Lung (tissue), 12 donors: Measurements from ENCODE around the gene STK24. TPM values are rescaled to one million over a fixed set of nuclear protein-coding genes. Genes with fewer than 3 reads are reported as not detected.
"Not testable (repeated sequence)": the region's sequence is repeated elsewhere in the genome, so short reads cannot be mapped to it uniquely, and the experiment has no call there.

Experiments
- ATAC-seq: fragments of 200-7000 bp; cut with Tn5 transposase; one replicate; pipeline ENCODE4 v1.9.1; 2020; ENCODE audit warnings: moderate number of reproducible peaks; ENCODE audit not compliant: insufficient read depth, low FRiP score
- DNase-seq, 3 donors: peaks; one replicate each; pipeline ENCODE4 v3.0.0-alpha.2; 2013 to 2017
- H3K27ac ChIP-seq, 2 donors: one replicate each; pipeline ENCODE4 v1.5.1; 2013; ENCODE audit warnings: mild to moderate bottlenecking in 2 of 2, moderate library complexity in 2 of 2, control low read depth in 1 of 2, inconsistent platforms in 1 of 2, low read depth in 1 of 2, low read length in 1 of 2
- H3K27me3 ChIP-seq, 3 donors: one replicate each; pipeline ENCODE4 v1.5.1; 2013; ENCODE audit warnings: low read length in 2 of 3; ENCODE audit not compliant: control insufficient read depth in 3 of 3, insufficient read depth in 3 of 3
- H3K36me3 ChIP-seq, 4 donors: one replicate each; pipeline ENCODE4 v1.5.1; 2013; ENCODE audit warnings: low read length in 4 of 4, mild to moderate bottlenecking in 1 of 4, moderate library complexity in 1 of 4; ENCODE audit not compliant: control insufficient read depth in 4 of 4, insufficient read depth in 4 of 4
- H3K4me1 ChIP-seq, 5 donors: one replicate each; pipeline ENCODE4 v1.5.1; 2013; ENCODE audit warnings: low read length in 5 of 5, mild to moderate bottlenecking in 2 of 5, moderate library complexity in 1 of 5; ENCODE audit not compliant: control insufficient read depth in 5 of 5, insufficient read depth in 5 of 5
- H3K4me3 ChIP-seq: one replicate; pipeline ENCODE4 v1.5.1; 2013; ENCODE audit warnings: mild to moderate bottlenecking, control low read depth, moderate library complexity
- H3K9ac ChIP-seq, 2 donors: one replicate each; pipeline ENCODE4 v1.5.1; 2013; ENCODE audit warnings: low read length in 2 of 2, control low read depth in 1 of 2; ENCODE audit not compliant: insufficient read depth in 1 of 2
- H3K9me3 ChIP-seq, 4 donors: one replicate each; pipeline ENCODE4 v1.5.1; 2013; ENCODE audit warnings: low read length in 3 of 4, mild to moderate bottlenecking in 1 of 4, moderate library complexity in 1 of 4; ENCODE audit not compliant: control insufficient read depth in 4 of 4, insufficient read depth in 3 of 4
- WGBS, 2 donors: extraction: QIAGEN DNeasy Blood & Tissue Kit; methylation state at CpG; one replicate each; pipeline ENCODE4 v1.1.7; 2013; 5-methylcytosine and 5-hydroxymethylcytosine counted together
- polyA plus RNA-seq, 2 donors: library from polyadenylated mRNA; stranded (reverse); fragments of 200-250 nt; gene quantifications; one replicate each; pipeline ENCODE4 v1.2.1, GENCODE V29; 2013
- total RNA-seq, 2 donors: library from RNA; depleted of rRNA in 1 of 2; stranded (reverse); fragments of >200 nt in 1 of 2; gene quantifications; one replicate each; pipeline ENCODE4 v1.2.1, GENCODE V29; 2014 to 2021
- TF ChIP-seq, protein P1 (sequence below): IDR thresholded peaks from 2 replicates; pipeline ENCODE4 v1.5.1; 2012; ENCODE audit warnings: mild to moderate bottlenecking; ENCODE audit errors: control extremely low read depth, extremely low read depth
- donor health status: control.
- donor health status: control.
- donor health status: Bipolar disorder and iron deficiency.
- donor health status: healthy.
- donor health status: DM: yes; HTN: yes; CAD: no.

STK24 gene
- total and polyA plus RNA-seq, 4 donors: 38.0 to 102 (median 64.5) TPM

- Histone ChIP-seq H3K9ac (no peak overlapping the region), H3K4me3 (no peak overlapping the region), H3K36me3 (no peaks in the 10 kb centered on the region), H3K27ac (no peak overlapping the region), H3K27me3 (no peaks in the 10 kb centered on the region), H3K4me1 (no peaks in the 10 kb centered on the region), H3K9me3 (no peaks in the 10 kb centered on the region)
- ATAC-seq: no peak
- TF ChIP-seq, protein P1, sequence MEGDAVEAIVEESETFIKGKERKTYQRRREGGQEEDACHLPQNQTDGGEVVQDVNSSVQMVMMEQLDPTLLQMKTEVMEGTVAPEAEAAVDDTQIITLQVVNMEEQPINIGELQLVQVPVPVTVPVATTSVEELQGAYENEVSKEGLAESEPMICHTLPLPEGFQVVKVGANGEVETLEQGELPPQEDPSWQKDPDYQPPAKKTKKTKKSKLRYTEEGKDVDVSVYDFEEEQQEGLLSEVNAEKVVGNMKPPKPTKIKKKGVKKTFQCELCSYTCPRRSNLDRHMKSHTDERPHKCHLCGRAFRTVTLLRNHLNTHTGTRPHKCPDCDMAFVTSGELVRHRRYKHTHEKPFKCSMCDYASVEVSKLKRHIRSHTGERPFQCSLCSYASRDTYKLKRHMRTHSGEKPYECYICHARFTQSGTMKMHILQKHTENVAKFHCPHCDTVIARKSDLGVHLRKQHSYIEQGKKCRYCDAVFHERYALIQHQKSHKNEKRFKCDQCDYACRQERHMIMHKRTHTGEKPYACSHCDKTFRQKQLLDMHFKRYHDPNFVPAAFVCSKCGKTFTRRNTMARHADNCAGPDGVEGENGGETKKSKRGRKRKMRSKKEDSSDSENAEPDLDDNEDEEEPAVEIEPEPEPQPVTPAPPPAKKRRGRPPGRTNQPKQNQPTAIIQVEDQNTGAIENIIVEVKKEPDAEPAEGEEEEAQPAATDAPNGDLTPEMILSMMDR: no peak
- no peak for DNase-seq
- WGBS, 2 donors: 48 to 58% methylated on average over 4 of the region's 4 CpGs
Measured at GRCh38 chr13:98598043-98598442, 21.1 kb upstream of the STK24 start.

GRCh38 chr13:98595134-98595533, 18.2 kb upstream of the STK24 start:
- H3K9me3 ChIP-seq: no peaks in the 10 kb centered on the region
- no peaks in the 10 kb centered on the region for H3K4me1 ChIP-seq
- H3K27me3 ChIP-seq: no peaks in the 10 kb centered on the region
- H3K4me3 ChIP-seq: no peak overlapping the region
- DNase-seq (no peak), ATAC-seq (no peak)
- H3K9ac ChIP-seq: no peak overlapping the region
- no peak overlapping the region for H3K27ac ChIP-seq
- H3K36me3 ChIP-seq: no peaks in the 10 kb centered on the region
- WGBS, 2 donors: 57 to 69% methylated on average over 3 of the region's 3 CpGs
- TF ChIP-seq, protein P1: no peak

DNA sequence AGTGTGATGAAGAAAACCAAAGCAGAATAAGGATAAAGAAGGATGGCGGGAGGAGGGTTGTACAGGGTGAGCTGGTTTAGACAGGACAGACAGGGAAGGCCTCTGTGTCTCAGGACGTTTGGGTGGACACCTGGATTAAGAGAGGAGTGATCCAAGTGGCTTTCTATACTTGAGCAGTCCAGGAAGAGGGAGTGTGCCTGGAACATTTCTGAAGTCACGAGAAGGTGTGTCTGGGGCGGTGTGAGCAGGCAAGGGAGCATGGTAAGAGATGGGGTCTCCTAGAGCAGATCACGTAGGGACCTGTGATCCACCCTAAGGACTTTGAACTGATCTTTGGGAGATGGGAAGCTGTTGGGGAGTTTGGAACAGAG, 15.4 kb upstream of the STK24 start:
- no peak for DNase-seq
- no peaks in the 10 kb centered on the region for H3K4me1 ChIP-seq
- no peak overlapping the region for H3K9ac ChIP-seq
- TF ChIP-seq, protein P1: no peak
- H3K4me3 ChIP-seq: no peak overlapping the region
- ATAC-seq: no peak
- H3K9me3 ChIP-seq: no peaks in the 10 kb centered on the region
- 85 to 89% methylated on average over 5 of the region's 5 CpGs for WGBS, 2 donors
- no peaks in the 10 kb centered on the region for H3K36me3 ChIP-seq
- H3K27me3 ChIP-seq: no peaks in the 10 kb centered on the region
- no peak overlapping the region for H3K27ac ChIP-seq

DNA sequence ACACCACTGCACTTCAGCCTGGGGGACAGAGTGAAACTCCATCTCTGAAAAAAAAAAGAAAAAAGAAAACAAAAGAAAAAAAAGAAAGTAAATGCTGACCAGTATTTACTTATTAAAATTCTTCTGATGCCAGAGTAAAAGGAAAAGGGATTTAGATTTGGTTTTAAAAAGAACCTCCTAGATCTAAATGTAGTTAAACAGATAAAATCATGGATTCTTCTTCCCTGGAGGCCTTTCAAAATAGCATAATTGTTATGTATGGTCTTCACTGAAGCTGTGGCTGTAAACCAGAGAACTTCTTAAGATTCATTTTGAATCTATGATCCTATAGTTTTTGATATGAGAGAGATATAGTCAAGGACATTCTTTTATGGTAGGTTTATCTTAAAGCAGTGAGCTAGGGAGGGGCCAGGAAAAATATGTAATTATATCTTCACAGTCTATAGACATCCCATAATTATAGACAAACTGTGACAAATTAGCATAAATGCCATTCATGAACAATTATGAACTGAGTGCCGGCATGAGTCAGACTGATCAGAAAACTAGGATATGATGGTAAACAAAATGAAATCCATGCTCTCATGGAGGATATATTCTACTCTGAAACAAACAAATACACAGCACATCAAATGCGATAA, 14.9 kb upstream of the STK24 start:
- Histone ChIP-seq H3K36me3 (no peaks in the 10 kb centered on the region), H3K27ac (no peak overlapping the region), H3K9ac (no peak overlapping the region), H3K27me3 (no peaks in the 10 kb centered on the region), H3K4me3 (no peak overlapping the region), H3K4me1 (peaks cover 0 to 3% (median 0%) of the 10 kb centered on the region in 5 donors), H3K9me3 (no peaks in the 10 kb centered on the region)
- TF ChIP-seq, protein P1: no peak
- DNase-seq (no peak), ATAC-seq (no peak)
- 93 to 94% methylated on average over 2 of the region's 2 CpGs for WGBS, 2 donors

DNA sequence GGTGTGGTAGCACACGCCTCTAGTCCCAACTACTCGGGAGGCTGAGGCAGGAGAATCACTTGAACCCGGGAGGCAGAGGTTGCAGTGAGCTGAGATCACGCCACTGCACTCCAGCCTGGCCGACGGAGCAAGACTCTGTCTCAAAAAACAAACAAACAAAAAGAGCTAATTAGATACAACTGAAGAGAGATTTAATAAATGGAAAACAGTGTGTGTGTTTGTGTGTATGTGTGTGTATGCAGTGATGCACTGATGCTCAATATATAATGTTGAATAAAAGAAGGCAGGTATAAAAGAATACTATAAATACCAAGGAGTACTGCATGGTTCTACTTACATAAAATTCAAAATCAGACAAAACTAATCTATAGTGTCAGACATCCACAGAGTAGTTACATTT, 13.6 kb upstream of the STK24 start:
- not testable (repeated sequence) for DNase-seq, ATAC-seq, H3K4me3 ChIP-seq, H3K4me1 ChIP-seq, H3K27me3 ChIP-seq, H3K9ac ChIP-seq, H3K36me3 ChIP-seq, H3K9me3 ChIP-seq, H3K27ac ChIP-seq
- 99% methylated on average over 6 of the region's 6 CpGs for WGBS, 2 donors
